HCT116 (cell line): ENCODE data around the gene TUT1. TPM values are rescaled to one million over a fixed set of nuclear protein-coding genes. Genes with fewer than 3 reads are reported as not detected.

Experiments
- ATAC-seq: fragments of 200-7000 bp; cut with Tn5 transposase; 2 replicates; pipeline ENCODE4 v1.9.1; 2020; ENCODE audit warnings: mild to moderate bottlenecking, moderate library complexity
- BruUV-seq: library from RNA; stranded (reverse); fragments of 400-500 nt; replicated peaks from 2 replicates; lab custom pipeline; 2021; lab: Mats Ljungman, UMichigan
- CTCF ChIA-PET: fragments of 300-600 bp; sonication (Branson Sonifier 250); formaldehyde crosslinking; loops from one replicate; lab custom pipeline; 2021; ENCODE audit warnings: antibody characterized with exemption; lab: Charles Lee
- POLR2A ChIA-PET: fragments of 300-600, 350-600 bp; sonication (Branson Sonifier 250); formaldehyde crosslinking; loops from one replicate; lab custom pipeline; 2021; ENCODE audit warnings: antibody characterized with exemption; lab: Charles Lee
- RAD21 ChIA-PET, 2 experiments: fragments of 300-600 bp; sonication (Branson Sonifier 250); formaldehyde crosslinking; loops; one replicate each; lab custom pipeline; 2023; ENCODE audit warnings: low total read pairs in 2 of 2; ENCODE audit not compliant: uncharacterized antibody in 2 of 2, unreplicated experiment in 2 of 2, low non-redundant PET in 1 of 2; lab: Charles Lee
- DNase-seq: peaks from one replicate; pipeline ENCODE4 v3.0.0-alpha.2; 2010; ENCODE audit warnings: low read depth, low spot score
- H2AFZ ChIP-seq: fragments of 200-600 bp; shearing (Covaris generic), sonication (generic); 2 replicates; pipeline ENCODE4 v1.6.1; 2017; ENCODE audit warnings: low read depth, mixed run types, mixed read lengths, antibody characterized with exemption, low read length; ENCODE audit not compliant: poor library complexity, severe bottlenecking
- H3K27ac ChIP-seq: 2 replicates; pipeline ENCODE4 v1.5.1; 2012; ENCODE audit warnings: low read depth, low read length
- H3K27me3 ChIP-seq: fragments of 200-600 bp; sonication (generic); 2 replicates; pipeline ENCODE4 v1.6.1; 2016; ENCODE audit warnings: mixed run types, low read length, mixed read lengths; ENCODE audit not compliant: insufficient read depth
- H3K36me3 ChIP-seq, 2 experiments: fragments of 200-500 bp in 1 of 2; fragments of 200-600 bp in 1 of 2; sonication (Bioruptor generic) in 1 of 2; sonication (generic) in 1 of 2; 2 replicates each; pipeline versions ENCODE4 v1.5.1 to v1.6.1; 2014 to 2016; ENCODE audit warnings: low read length in 2 of 2, inconsistent platforms in 1 of 2, mixed read lengths in 1 of 2, mixed run types in 1 of 2; ENCODE audit not compliant: insufficient read depth in 2 of 2, control insufficient read depth in 1 of 2
- H3K4me1 ChIP-seq, 2 experiments: fragments of 200-600 bp in 1 of 2; sonication (generic) in 1 of 2; 2 replicates each; pipeline versions ENCODE4 v1.5.1 to v1.6.1; 2012 to 2017; ENCODE audit warnings: low read length in 2 of 2, inconsistent platforms in 1 of 2, mild to moderate bottlenecking in 1 of 2, mixed read lengths in 1 of 2, mixed run types in 1 of 2, moderate library complexity in 1 of 2; ENCODE audit not compliant: insufficient read depth in 2 of 2, control insufficient read depth in 1 of 2
- H3K4me2 ChIP-seq: fragments of 200-600 bp; sonication (generic); 2 replicates; pipeline ENCODE4 v1.6.1; 2017; ENCODE audit warnings: mixed run types, low read length, mixed read lengths
- H3K4me3 ChIP-seq, 2 experiments: fragments of 200-600 bp in 1 of 2; sonication (generic) in 1 of 2; replicated peaks in 1 of 2; 2 replicates each; pipeline ENCODE4 v1.5.1; 2011 to 2016; ENCODE audit warnings: low read length in 2 of 2, control low read depth in 1 of 2, low read depth in 1 of 2, mild to moderate bottlenecking in 1 of 2, mixed read lengths in 1 of 2, mixed run types in 1 of 2
- H3K79me2 ChIP-seq: fragments of 200-600 bp; sonication (generic); 2 replicates; pipeline ENCODE4 v1.6.1; 2017; ENCODE audit warnings: mild to moderate bottlenecking, mixed run types, low read length, moderate library complexity, mixed read lengths; ENCODE audit not compliant: insufficient read depth
- H3K9ac ChIP-seq: fragments of 200-600 bp; sonication (generic); 2 replicates; pipeline ENCODE4 v1.6.1; 2016; ENCODE audit warnings: low read length, mixed read lengths
- H3K9me2 ChIP-seq: fragments of 200-600 bp; sonication (generic), shearing (Covaris generic); 2 replicates; pipeline ENCODE4 v1.6.1; 2017; ENCODE audit warnings: mixed run types, mild to moderate bottlenecking, moderate library complexity; ENCODE audit not compliant: insufficient read depth
- H3K9me3 ChIP-seq, 2 experiments: fragments of 200-500 bp in 1 of 2; fragments of 200-600 bp in 1 of 2; sonication (Bioruptor generic) in 1 of 2; sonication (generic) in 1 of 2; 2 replicates each; pipeline ENCODE4 v1.6.1; 2014 to 2017; ENCODE audit warnings: low read length in 2 of 2, mixed read lengths in 2 of 2, inconsistent platforms in 1 of 2, low read depth in 1 of 2, mild to moderate bottlenecking in 1 of 2, mixed run types in 1 of 2, moderate library complexity in 1 of 2; ENCODE audit not compliant: control insufficient read depth in 1 of 2, insufficient read depth in 1 of 2
- H4K20me1 ChIP-seq: fragments of 200-600 bp; sonication (generic), shearing (Covaris generic); 2 replicates; pipeline ENCODE4 v1.6.1; 2017; ENCODE audit warnings: mixed run types, mild to moderate bottlenecking, moderate library complexity; ENCODE audit not compliant: insufficient read depth
- EZH2phosphoT487 ChIP-seq: fragments of 200-600 bp; IDR thresholded peaks from 2 replicates; pipeline ENCODE4 v1.6.1; 2018; ENCODE audit warnings: antibody characterized with exemption, borderline replicate concordance
- ZNF274 ChIP-seq: fragments of 200-500 bp; sonication (Bioruptor generic); IDR thresholded peaks from 2 replicates; pipeline ENCODE4 v1.6.1; 2014; ENCODE audit warnings: mild to moderate bottlenecking, low read depth, low read length, inconsistent platforms
- intact Hi-C: fragments of 100-400 bp; cut with micrococcal nuclease; formaldehyde crosslinking; loops from 2 replicates; pipeline ENCODE4 v1.10.0; 2022
- total RNA-seq: library from RNA; stranded (reverse); gene quantifications from one replicate; pipeline ENCODE4 v1.2.1, GENCODE V29; 2021; ENCODE audit not compliant: unreplicated experiment
- TF ChIP-seq, protein P1 (sequence below): IDR thresholded peaks from 2 replicates; pipeline ENCODE4 v1.6.1; 2012; ENCODE audit warnings: low read depth
- TF ChIP-seq, protein P2 (sequence below): IDR thresholded peaks from 2 replicates; pipeline ENCODE4 v1.6.1; 2012
- TF ChIP-seq, protein P3 (sequence below): IDR thresholded peaks from 2 replicates; pipeline ENCODE4 v1.6.1; 2011; ENCODE audit warnings: mild to moderate bottlenecking, low read length, moderate library complexity; ENCODE audit not compliant: insufficient replicate concordance; ENCODE audit errors: extremely low read depth

TUT1 gene
- total RNA-seq, 1 experiment from 2014 or later: 49.0 TPM

DNA sequence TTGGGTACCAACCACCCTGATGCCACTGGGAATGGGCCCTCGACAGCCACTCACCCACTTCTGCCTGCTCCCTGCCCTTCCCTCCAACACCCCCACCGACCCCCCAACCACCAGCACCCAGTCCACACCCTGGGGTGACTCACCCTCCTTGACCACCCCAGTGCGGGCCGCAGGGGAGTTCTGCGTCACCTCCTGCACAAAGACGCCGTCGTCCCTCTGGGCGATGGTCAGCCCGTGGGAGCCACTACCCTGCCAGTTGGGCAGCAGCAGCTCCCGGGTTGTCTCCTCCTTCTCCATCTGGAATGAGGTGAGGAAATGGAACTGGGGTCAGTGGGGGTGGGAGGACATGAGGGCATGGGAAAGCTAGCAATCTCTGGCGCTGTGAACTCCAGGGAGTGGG is 55.5 kb downstream of the TUT1 start (continued):
- TF ChIP-seq EZH2phosphoT487: no peak
- TF ChIP-seq, protein P1, sequence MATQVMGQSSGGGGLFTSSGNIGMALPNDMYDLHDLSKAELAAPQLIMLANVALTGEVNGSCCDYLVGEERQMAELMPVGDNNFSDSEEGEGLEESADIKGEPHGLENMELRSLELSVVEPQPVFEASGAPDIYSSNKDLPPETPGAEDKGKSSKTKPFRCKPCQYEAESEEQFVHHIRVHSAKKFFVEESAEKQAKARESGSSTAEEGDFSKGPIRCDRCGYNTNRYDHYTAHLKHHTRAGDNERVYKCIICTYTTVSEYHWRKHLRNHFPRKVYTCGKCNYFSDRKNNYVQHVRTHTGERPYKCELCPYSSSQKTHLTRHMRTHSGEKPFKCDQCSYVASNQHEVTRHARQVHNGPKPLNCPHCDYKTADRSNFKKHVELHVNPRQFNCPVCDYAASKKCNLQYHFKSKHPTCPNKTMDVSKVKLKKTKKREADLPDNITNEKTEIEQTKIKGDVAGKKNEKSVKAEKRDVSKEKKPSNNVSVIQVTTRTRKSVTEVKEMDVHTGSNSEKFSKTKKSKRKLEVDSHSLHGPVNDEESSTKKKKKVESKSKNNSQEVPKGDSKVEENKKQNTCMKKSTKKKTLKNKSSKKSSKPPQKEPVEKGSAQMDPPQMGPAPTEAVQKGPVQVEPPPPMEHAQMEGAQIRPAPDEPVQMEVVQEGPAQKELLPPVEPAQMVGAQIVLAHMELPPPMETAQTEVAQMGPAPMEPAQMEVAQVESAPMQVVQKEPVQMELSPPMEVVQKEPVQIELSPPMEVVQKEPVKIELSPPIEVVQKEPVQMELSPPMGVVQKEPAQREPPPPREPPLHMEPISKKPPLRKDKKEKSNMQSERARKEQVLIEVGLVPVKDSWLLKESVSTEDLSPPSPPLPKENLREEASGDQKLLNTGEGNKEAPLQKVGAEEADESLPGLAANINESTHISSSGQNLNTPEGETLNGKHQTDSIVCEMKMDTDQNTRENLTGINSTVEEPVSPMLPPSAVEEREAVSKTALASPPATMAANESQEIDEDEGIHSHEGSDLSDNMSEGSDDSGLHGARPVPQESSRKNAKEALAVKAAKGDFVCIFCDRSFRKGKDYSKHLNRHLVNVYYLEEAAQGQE: no peak

DNA sequence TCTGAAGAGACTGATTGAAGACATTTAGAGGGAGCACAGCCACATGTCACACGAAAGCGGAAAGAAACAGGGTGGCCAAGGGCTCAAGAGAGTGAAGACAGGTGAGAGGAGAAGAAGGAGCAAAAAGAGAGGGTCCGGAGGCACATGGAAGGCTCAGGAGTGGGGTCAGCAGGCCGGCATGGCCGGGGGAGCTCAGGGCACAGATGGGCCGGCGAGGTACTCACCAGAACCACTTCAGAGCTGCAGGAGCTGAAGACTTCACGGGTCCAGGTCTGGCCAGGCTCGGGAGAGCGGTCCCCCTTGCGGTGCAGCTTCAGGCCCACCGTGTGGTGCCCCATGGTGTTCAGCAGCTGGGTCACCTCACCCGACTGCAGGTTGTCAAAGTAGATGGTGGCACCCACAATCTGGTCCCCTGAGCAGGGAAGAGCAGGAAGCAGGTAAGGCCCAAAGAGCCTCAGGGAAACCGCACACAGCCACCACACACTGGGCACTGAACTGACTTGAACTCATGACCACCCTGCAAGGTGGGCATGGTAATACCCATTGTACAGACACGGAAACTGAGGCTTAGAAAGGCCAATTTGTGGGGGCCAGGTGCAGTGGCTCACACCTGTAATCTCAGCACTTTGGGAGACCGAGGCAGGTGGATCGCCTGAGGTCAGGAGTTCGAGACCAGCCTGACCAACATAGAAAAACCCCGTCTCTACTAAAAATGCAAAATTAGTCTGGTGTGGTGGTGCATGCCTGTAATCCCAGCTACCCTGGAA is 56.4 kb downstream of the TUT1 start:
- CTCF ChIA-PET: no interaction called here
- Histone ChIP-seq H3K36me3 (peaks cover 31 to 60% of the 10 kb centered on the region in 2 experiments), H3K9me2 (no peaks in the 10 kb centered on the region), H3K27ac (no peak overlapping the region), H3K79me2 (peaks cover 71% of the 10 kb centered on the region), H3K4me1 (peaks cover 19 to 22% of the 10 kb centered on the region in 2 experiments), H2AFZ (no peak overlapping the region), H3K9me3 (no peaks in the 10 kb centered on the region), H3K27me3 (no peaks in the 10 kb centered on the region), H3K9ac (no peak overlapping the region), H3K4me2 (no peak overlapping the region), H4K20me1 (peaks cover 12% of the 10 kb centered on the region; the same call in 1 of the 2 replicates), H3K4me3 (no peak overlapping the region)
- DNase-seq (no peak), ATAC-seq (no peak)
- POLR2A ChIA-PET: no interaction called here
- no TSS peak for BruUV-seq
- TF ChIP-seq, protein P2, sequence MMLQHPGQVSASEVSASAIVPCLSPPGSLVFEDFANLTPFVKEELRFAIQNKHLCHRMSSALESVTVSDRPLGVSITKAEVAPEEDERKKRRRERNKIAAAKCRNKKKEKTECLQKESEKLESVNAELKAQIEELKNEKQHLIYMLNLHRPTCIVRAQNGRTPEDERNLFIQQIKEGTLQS: no peak
- TF ChIP-seq, protein P3, sequence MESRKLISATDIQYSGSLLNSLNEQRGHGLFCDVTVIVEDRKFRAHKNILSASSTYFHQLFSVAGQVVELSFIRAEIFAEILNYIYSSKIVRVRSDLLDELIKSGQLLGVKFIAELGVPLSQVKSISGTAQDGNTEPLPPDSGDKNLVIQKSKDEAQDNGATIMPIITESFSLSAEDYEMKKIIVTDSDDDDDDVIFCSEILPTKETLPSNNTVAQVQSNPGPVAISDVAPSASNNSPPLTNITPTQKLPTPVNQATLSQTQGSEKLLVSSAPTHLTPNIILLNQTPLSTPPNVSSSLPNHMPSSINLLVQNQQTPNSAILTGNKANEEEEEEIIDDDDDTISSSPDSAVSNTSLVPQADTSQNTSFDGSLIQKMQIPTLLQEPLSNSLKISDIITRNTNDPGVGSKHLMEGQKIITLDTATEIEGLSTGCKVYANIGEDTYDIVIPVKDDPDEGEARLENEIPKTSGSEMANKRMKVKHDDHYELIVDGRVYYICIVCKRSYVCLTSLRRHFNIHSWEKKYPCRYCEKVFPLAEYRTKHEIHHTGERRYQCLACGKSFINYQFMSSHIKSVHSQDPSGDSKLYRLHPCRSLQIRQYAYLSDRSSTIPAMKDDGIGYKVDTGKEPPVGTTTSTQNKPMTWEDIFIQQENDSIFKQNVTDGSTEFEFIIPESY: no peak
- no peak for TF ChIP-seq ZNF274
- RAD21 ChIA-PET: no interaction called here
- intact Hi-C loops: no loop called here
